ENCODE measurements around the gene BTG3.

Gene BTG3

GRCh38 chr21:17552410-17552809, 60.3 kb downstream of the BTG3 start:
- POLR2A ChIA-PET = interaction anchor here (1.6 kb wide), 1 partner anchor 39 kb away, joined by 4 read pairs; no protein-coding TSS in a partner anchor
- TF ChIP-seq PKNOX1 (IDR thresholded peaks at IDR 0.05) = no peak
- no peak for TF ChIP-seq ZNF384 (IDR thresholded peaks at IDR 0.05)
- TF ChIP-seq HDGF (IDR thresholded peaks at IDR 0.05; ENCODE audit: borderline replicate concordance) = no peak
- TF ChIP-seq LEF1 (IDR thresholded peaks at IDR 0.05; ENCODE audit: borderline replicate concordance) = no peak
- no peak for TF ChIP-seq L3MBTL2 (conservative IDR thresholded peaks at IDR 0.05)
- TF ChIP-seq SP1 (IDR thresholded peaks at IDR 0.05) = no peak
- DNase-seq (ENCODE audit: extremely low spot score) = no peak
- CTCF ChIA-PET = no interaction called here

GRCh38 chr21:17550671-17551308, 61.9 kb downstream of the BTG3 start:
- no peak for DNase-seq (ENCODE audit: extremely low spot score)
- CTCF ChIA-PET = no interaction called here
- no peak for TF ChIP-seq HDGF (IDR thresholded peaks at IDR 0.05; ENCODE audit: borderline replicate concordance)
- TF ChIP-seq L3MBTL2 (conservative IDR thresholded peaks at IDR 0.05) = no peak
- TF ChIP-seq FOXK2 (IDR thresholded peaks at IDR 0.05) = no peak
- TF ChIP-seq LEF1 (IDR thresholded peaks at IDR 0.05; ENCODE audit: borderline replicate concordance) = no peak
- POLR2A ChIA-PET = no interaction called here

GRCh38 chr21:17548262-17548661, 64.4 kb downstream of the BTG3 start:
- no peak for DNase-seq (ENCODE audit: extremely low spot score)
- POLR2A ChIA-PET = no interaction called here
- CTCF ChIA-PET = no interaction called here
- TF ChIP-seq ELF4 (IDR thresholded peaks at IDR 0.05) = no peak
- no peak for TF ChIP-seq ARNT (IDR thresholded peaks at IDR 0.05)
- TF ChIP-seq L3MBTL2 (conservative IDR thresholded peaks at IDR 0.05) = no peak
- no peak for TF ChIP-seq NFRKB (IDR thresholded peaks at IDR 0.05)
- TF ChIP-seq SUZ12 (IDR thresholded peaks at IDR 0.05) = no peak
- no peak for TF ChIP-seq CTBP1 (IDR thresholded peaks at IDR 0.05; ENCODE audit: borderline replicate concordance)
- TF ChIP-seq ZNF384 (IDR thresholded peaks at IDR 0.05) = no peak
- no peak for TF ChIP-seq HDGF (IDR thresholded peaks at IDR 0.05; ENCODE audit: borderline replicate concordance)
- no peak for TF ChIP-seq FOXK2 (IDR thresholded peaks at IDR 0.05)
- no peak for TF ChIP-seq SP1 (IDR thresholded peaks at IDR 0.05)

- ChIA-PET POLR2A (no interaction called here), CTCF (interaction anchor here (0.7 kb wide), 1 partner anchor 159 kb away, joined by 6 read pairs; no protein-coding TSS in a partner anchor)
- no peak for DNase-seq (ENCODE audit: extremely low spot score)
- no peak for TF ChIP-seq ZNF384 (IDR thresholded peaks at IDR 0.05)
- TF ChIP-seq BHLHE40 (IDR thresholded peaks at IDR 0.05; ENCODE audit: borderline replicate concordance) = no peak
- TF ChIP-seq ARNT (IDR thresholded peaks at IDR 0.05) = no peak
- TF ChIP-seq FOXK2 (IDR thresholded peaks at IDR 0.05) = no peak
- TF ChIP-seq CTBP1 (IDR thresholded peaks at IDR 0.05; ENCODE audit: borderline replicate concordance) = no peak
- no peak for TF ChIP-seq SUZ12 (IDR thresholded peaks at IDR 0.05)
- no peak for TF ChIP-seq NFRKB (IDR thresholded peaks at IDR 0.05)
- TF ChIP-seq PKNOX1 (IDR thresholded peaks at IDR 0.05) = no peak
- TF ChIP-seq HDGF (IDR thresholded peaks at IDR 0.05; ENCODE audit: borderline replicate concordance) = no peak
- TF ChIP-seq TARDBP (IDR thresholded peaks at IDR 0.05) = no peak
- no peak for TF ChIP-seq L3MBTL2 (conservative IDR thresholded peaks at IDR 0.05)
- no peak for TF ChIP-seq ELF4 (IDR thresholded peaks at IDR 0.05)
- TF ChIP-seq FOXA1 (IDR thresholded peaks at IDR 0.05) = no peak
- no peak for TF ChIP-seq FOXM1 (IDR thresholded peaks at IDR 0.05; ENCODE audit: borderline replicate concordance)
- no peak for TF ChIP-seq LEF1 (IDR thresholded peaks at IDR 0.05; ENCODE audit: borderline replicate concordance)
- no peak for TF ChIP-seq SP1 (IDR thresholded peaks at IDR 0.05)
Measured at GRCh38 chr21:17545007-17545406, 67.7 kb downstream of the BTG3 start.
